ENCODE measurements around the gene MEIOB.

The MEIOB gene

DNA sequence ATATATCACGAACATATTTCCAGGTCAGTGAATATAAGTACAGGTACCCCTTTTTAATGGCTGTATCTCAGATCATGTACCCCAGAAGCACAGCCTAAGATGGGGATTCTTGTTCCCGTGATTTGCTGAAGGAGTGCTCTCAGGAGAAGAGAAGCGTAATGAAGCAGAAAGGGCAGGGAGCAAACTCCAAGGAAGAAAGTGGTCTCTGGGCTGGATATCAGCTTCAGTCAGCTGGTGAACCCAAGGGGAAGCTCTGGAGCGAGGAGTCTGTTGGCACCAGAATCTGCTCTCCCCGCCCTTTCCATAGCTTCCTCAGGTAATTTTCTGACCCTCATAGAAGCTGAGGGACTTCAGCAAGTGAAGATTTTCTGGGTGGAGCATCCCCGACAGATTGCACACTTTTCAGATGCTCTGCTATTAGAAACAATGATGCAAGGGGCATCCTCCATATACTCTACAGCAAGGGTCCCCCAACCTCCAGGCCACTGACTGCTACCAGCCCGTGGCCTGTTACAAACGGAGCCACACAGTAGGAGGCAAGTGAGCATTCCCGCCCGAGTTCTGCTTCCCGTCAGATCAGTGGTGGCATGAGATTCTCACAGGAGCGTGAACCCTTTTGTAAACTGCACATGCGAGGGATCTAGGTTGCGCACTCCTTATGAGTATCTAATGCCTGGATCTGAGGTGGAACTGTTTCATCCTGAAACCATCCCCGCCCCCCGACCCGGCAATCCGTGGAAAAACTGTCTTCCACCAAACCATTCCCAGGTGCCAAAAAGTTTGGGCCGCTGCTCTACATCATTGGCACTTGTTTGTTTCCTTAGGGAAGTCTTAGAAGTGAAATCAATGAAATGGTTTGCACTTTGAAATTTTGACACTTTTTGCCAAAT is 40.5 kb downstream of the MEIOB start:
- no peak for DNase-seq (ENCODE audit: low read depth, low spot score)

DNA sequence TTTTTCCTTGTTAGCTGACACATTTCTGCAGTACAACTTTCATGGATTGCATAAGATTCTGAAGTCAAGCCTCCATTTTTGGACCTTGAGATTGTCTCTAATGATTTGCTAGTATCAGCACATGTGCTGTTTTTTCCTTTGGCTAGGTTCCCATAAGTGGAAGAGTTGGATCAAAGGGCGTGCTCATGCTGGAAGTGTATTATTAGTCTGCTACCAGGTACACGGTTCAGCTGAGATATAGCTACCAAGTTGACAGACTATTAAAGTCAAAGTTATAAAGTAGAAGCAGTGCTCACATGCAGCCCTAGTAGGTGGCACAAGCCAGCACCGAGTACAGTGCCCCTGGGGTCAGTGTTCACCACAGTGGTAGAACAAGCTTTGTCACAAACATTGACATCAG is 41.8 kb downstream of the MEIOB start:
- no peak for DNase-seq (ENCODE audit: low read depth, low spot score)

DNA sequence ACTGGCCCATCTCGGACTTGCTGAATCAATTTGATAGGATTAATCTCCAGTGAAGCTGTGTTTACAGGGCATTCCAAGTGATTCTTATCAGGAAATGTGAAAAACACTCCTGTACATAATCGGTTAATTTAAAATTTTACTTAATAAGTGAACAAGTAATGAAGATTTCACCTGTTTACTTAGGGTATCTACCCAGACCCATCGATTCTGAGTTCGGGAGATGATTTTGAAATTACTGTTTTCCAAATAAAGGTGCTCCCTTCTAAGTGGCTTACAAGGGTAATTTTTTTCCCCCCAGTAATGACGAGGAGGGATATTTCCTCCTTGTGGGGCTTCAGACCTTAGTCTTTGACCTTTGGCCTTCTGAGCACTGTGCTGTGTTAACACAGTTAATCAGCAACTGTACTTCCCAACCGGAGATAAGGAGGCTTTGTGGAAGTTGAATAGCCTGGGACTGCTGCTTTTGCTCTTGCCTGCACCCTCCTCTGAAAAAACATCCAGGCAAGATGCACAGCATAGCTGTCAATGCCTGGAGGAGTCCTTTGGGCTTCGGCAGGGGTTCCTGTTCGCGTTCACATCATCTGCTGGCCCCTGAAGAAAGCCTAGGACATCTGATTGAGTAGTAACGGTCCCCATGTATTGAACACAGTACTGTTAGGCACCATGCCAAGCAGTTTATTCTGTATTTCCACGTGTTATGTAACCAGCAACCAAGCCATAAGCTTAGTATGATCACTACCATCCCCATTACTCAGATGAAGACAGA is 43.1 kb downstream of the MEIOB start:
- DNase-seq (ENCODE audit: low read depth, low spot score), result no peak

DNA sequence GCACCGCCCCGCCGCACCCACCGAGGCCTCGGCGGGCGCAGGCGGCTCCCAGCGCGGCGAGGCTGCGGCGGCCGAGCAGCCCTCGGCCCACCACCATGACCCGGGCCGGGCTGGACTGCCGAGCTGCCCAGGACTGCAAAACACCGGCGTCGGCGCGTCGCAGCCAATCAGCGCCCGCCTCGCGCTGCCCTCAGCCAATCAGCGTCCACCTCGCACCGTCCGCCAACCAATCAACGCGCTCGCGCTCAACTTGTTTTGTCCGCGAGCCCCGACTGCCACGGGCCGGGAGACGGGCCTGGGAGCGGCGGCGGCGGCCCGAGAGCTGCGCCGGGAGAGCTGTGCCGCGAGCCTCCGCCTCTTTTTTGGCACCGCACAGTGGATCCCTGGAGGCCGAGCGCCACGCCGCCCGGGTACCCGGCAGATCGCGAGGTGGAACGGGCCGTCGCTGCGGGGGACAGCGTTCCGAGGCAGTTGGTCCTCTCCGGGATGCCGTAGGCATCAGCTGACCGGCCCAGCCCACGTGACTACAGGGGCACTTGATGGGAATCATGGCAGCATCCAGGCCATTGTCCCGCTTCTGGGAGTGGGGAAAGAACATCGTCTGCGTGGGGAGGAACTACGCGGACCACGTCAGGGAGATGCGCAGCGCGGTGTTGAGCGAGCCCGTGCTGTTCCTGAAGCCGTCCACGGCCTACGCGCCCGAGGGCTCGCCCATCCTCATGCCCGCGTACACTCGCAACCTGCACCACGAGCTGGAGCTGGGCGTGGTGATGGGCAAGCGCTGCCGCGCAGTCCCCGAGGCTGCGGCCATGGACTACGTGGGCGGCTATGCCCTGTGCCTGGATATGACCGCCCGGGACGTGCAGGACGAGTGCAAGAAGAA is 45.0 kb downstream of the MEIOB start, which contains the start of the genes FAHD1 and HAGH:
Gene FAHD1 (plus strand): TSS at position 516 of the 883 bp plus-strand sequence. CDS start 33 bp downstream, at position 549.
Gene HAGH (minus strand): TSS at position 135 of the 883 bp plus-strand sequence. CDS start 38 bp downstream, at position 97.
- peak; percentile 84 for DNase-seq (ENCODE audit: low read depth, low spot score)

DNA sequence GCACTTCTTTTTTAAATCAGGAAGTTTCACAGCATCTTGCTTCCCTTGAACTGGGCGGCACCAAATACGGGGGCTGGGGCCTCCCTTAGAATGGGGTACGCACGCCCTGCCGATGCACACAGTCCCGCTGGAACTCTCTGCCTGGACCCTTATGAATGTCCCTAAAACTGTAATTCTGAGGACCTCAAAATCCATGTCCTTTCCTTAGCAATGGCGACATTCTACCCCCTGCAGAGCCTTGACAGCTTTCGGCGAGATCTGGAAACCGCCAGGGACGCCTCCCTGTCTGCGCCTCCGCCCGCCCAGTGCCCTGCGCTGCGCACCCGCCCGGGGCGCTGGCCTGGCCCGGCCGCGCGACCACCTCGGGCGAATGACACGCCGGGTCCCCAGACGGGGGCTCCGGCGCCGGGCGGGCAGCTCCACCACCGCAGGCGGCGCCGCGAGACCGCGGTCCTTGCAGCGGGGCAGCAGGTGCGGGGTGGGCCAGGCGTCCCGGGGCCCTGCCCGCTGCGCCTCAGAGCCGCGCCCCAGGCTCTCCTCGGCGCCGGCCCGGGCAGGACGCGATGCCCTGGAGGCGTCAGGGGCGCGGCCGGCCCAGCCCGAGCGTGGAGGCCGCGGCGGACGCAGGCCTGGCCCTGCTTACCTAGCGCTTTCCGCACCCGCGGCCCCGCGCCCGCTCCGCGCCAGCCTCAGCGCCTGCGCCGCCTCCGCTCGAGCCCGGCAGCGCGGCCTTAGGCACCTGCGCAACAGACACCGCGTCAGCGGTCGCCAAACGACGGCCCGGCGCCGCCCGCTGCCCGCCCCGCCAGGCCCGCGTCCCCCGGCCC is 45.9 kb downstream of the MEIOB start:
- DNase-seq (ENCODE audit: low read depth, low spot score), result no peak

DNA sequence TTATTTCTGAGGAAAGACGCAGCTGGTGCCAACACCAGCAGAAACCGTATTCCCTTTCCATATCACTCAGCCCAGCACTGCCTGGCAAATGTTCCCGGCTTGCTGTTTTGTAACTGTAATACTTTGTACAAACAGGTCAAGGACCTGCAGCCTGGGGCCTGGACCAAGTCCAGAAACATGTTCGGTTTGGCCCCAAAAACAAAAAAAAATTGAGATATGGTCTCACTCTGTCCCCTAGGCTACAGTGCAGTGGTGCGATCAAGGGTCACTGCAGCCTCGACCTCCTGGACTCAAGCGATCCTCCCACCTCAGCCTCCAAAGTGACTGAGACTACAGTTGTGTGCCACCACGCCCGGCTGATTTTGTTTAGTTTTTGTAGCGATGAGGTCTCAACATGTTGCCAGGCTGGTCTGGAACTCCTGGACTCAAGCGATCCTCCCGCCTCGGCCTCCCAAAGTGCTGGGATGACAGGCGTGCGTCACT is 46.5 kb downstream of the MEIOB start:
- no peak for DNase-seq (ENCODE audit: low read depth, low spot score)

DNA sequence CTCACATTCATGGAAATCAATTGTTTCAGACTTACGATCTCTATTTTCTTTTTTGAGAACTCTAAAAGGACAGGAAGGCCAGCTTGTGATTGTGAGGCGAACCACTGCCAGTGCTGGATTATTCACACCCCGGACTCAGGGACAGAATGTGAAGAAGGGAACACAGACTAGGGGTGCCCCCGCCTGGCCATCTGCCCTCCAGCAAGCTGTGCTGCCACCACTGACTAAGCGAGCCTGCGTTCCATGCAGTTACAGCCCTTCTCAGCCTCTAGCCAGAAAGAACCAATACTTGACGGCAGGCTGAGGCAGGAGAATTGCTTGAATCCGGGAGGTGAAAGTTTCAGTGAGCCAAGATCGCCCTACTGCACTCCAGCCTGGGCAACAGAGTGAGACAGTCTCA is 48.1 kb downstream of the MEIOB start:
- no peak for DNase-seq (ENCODE audit: low read depth, low spot score)

DNA sequence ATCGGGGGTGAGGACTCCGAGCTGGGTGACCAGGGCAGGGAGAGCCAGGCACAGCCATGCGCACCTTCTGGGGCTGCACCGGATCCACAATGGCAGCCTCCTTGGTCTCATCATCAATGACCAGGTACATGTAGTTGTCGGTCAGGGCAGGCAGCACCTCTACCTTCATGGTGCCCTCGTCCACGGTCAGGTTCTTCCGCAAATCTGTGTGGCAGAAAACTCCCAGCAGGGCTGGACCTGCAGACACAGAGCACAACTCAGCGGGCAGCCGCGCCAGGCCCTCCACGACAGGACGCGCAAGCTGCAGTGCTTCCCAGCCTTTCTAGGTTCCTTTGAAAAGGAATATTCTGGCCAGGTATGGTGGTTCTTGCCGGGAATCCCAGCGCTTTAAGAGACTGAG is 49.2 kb downstream of the MEIOB start:
- DNase-seq (ENCODE audit: low read depth, low spot score), result no peak

DNA sequence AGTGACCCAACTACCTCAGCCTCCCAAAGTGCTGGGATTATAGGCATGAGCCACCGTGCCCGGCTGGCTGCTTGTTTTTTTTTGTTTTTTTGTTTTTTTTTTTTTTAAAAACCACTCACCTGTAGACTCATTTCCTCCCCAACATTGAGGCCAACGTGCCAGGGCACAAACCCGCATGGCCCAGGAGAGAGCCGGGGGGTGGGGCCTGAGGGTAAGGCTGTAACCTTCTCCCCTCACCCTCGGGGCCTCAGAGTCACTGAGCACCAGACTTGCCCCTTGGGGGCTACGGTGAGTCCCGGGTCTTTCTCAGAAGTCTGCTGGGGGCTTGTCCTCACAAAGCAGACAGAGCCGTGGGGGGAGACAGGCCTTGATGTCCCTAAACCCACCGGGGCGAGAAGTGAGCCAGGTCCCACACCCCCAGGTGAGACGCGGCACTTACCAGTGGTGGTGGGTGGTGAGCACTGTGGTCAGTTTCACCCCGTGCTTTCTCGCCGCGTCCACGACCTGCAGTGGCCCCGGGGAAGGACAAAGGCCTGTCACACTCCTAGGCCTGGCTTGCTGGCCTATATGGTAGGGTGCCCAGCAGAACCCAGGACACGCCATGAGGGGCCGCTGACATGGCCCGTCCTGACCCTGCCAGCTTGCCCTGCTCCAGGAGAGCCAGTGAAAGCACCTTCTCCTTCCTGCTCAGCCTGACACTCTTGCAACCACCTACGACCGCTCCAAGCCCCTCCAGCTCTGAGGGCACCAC is 49.9 kb downstream of the MEIOB start:
- no peak for DNase-seq (ENCODE audit: low read depth, low spot score)

DNA sequence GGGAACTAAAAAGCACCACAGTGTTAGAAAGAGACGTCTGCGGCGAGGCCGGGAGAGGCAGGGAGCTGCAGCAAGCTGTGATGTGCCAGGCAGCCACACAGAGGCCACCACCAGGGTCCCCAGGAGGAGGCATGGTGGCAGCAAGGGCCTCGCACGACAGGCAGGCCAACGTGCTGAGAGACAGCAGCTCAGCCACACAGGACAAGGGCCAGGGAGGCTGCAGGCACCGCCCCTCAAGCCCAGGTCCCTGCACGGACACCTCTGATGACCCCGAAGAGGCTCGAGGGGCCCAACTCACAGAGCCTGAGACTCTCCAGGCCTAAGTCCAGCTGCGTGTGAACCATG is 51.0 kb downstream of the MEIOB start:
- no peak for DNase-seq (ENCODE audit: low read depth, low spot score)

DNA sequence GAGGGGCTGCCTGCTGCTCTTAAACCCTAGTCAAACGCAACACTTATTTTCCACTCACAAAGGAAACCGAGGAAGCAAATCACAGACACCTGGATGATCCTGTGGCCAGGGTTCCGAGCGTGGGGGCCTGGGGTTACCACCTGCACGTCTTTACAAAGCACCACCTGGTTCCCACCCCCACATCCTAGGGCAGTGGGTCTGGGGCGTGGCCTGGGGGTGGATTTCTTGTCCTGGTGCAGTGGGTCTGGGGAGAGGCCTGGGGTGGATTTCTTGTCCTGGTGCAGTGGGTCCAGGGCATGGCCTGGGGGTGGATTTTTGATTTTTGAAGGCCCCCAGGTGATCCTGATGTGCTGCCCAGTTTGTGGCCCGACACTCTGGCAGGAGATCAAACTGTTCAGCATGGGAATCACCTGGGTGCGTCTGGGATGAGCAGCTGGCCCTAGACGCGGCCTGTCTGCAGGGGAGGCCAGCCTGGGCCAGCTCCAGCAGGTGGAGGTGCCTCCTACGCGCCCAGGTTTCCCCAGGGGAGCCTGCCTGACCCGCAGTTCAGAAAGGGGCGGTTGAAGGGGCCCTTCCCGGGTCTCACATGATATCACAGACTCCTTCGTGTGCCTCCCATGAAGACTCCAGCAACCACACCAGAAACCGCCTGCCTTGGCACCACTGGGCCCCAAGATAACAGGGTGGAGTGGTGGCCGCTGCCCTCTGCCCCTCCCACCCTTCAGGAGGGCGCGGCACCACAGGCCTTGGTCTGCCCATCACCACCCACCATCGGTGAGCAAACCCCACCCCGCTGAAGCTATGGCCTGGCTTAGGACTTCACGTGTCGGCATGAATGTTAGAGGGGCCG is 51.6 kb downstream of the MEIOB start:
- DNase-seq (ENCODE audit: low read depth, low spot score), result no peak

DNA sequence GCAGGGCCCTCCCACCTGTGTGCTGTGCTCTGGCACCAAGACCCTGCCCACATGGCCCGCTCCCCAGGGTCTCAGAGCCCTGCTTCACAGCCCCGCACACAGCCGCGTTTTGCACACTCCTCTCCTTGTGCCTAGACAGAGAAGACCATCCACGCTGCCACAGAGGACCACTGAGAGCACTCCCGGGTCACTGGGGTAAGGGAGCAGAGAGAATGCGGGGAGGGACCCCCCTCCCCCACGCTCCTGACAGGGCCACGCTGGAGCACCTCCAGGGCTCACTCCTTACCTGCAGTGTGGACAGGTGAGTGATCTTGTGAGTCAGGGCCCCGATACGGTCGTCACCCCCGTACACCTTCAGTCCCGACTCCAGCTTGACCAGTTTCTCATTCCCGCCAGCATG is 52.4 kb downstream of the MEIOB start:
- no peak for DNase-seq (ENCODE audit: low read depth, low spot score)

DNA sequence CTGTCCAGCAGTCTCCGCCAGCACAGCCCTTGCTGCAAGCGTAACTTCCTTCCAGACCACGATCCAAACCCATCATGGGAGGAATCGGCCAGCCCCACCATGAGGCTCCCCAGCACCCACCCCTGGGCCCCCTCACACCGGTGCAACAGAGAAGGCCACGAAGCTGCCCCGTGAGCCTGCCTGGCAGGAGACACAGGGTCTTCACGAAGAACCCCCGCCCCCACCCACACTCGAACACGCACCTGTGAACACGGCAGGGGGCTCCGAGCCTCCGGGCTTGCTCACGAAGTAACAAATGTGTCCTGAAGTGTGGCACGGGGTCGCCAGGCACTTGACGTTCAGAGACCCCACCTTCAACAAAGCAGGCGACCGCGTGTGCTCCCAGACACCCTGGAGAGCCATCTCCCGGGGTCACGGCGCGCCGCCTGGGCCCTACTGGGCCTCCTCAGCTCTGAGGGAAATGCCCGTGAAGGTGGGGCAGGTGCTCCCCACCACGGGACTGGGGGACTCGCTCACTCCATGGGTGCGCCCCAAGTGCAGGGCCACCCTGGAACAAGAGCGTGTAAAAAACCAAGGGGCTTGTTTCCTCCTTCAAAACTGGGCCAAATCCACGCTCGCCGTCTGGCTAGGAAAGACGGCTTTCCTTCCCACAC is 53.0 kb downstream of the MEIOB start:
- DNase-seq (ENCODE audit: low read depth, low spot score), result no peak

DNA sequence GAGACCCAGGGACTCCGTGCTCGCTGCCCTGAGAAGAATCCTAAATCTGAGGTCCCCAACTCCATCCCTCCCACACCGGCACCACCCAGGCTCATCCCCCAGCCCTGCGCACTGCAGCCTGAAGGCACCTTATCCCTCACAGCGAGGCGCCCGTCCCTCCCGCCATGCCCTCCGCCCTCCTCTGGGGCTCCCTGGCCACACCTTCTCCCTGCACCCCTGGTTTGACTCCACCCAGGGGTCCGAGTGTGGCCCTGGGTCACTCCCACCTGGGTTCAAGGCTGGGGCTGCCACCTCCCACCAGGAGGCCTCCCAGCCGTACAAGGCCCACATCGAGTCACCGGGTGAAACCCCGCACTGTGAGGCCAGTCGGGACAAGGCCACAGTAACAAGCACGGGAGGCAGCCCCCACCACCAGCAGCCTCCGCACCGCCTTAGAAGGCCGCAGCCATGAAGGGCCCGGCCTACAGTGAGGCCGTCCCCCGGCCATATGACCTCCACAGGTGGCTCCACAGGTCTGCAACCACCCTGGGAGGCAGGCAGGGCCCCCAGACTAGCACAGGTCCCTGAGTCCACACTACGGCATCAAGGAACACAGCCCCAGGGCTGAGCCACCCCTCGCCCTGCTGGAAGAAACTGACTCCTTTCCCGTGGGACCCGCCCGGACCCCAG is 53.6 kb downstream of the MEIOB start:
- no peak for DNase-seq (ENCODE audit: low read depth, low spot score)

DNA sequence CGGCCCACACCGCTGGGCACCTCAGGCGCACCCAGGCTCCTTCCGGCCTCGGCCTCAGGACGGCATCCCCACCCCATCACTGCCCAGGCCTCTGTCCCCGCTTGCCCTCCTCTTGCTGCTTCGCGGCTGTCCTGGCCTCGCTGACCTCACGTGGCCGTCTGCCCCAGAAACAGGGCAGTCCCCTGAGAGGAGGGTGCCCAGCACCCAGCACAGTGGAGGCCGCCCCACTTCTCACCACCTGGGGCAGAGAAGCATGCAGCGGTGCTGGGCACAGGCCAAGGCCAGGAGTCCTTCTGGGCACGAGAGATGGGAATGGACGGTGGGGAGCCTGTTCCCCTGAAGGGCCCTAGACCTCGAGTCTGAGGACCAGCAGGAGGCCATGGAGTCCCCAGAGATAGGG is 54.2 kb downstream of the MEIOB start:
- DNase-seq (ENCODE audit: low read depth, low spot score), result no peak

DNA sequence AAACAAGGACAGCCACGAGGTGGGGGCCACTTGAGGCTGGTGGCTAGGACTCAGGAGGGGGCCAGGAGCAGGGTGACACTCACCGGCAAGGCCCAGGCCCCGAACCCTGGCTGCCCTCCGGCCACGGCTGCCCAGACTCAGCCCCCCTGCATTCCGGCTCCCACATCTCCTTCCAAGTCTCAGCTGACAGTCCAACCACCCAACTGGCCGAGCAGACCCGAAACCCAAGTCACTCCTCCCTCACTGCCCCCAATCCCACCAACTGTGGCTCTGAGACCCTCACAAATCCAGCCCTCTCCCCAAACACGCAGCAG is 54.7 kb downstream of the MEIOB start:
- no peak for DNase-seq (ENCODE audit: low read depth, low spot score)

DNA sequence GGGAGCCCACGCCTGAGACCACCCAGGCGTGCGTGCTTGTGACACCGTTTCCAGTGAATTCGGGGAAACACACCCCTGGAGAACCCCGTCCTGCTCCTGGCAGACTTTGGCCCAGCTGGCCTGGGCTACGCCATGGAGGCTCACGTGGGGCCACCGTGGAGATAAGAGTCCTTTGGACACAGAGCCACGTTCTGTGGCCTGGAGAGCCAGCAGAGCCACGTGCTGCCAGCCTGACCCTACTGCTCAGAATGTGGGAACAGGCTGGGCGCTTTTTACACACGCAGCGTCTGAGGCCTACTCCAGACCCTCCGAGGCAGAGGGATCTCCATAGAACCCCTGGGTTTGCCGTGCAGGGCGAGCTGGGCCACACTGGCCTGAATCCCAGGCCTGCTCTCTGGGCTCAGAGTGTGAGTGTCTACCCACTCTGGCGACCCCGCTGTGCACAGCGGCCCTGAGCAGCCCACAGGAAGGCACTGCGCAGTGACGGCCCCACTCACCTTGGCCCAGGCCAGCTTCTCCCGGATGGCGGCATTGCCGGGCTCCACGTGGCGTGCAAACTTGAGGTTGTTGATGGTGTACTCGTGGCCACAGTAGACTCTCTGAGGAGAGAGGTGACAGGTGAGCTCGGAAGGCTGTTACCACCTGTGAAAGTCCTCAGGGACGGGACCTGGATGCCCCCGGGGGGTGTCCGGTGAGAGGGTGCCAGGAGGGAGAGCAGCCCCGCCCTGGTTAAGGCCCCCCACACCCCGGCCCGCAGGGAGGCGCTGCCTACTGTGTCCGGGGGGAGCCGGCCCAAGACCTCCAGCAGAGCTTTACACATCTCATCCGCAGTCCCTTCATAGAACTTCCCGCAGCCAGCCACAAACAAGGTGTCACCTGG is 55.3 kb downstream of the MEIOB start:
- no peak for DNase-seq (ENCODE audit: low read depth, low spot score)

All from smooth muscle cell of the brain vasculature (primary cell).